K562 (cell line): ENCODE measurements around the gene RNF151. TPM values are rescaled to one million over a fixed set of nuclear protein-coding genes. Genes with fewer than 3 reads are reported as not detected.
A peak's percentile ranks its signal among the peaks of the same experiment; 100 is the strongest.

Source experiments
- CHD4 ChIP-seq: fragments of 200-600 bp; sonication (generic); IDR thresholded peaks from 3 replicates; pipeline ENCODE4 v1.6.1; 2012; ENCODE audit warnings: low read depth, mild to moderate bottlenecking, mixed read lengths, low read length, inconsistent platforms; ENCODE audit not compliant: insufficient read depth, insufficient replicate concordance, poor library complexity, severe bottlenecking
- DNMT1 ChIP-seq: fragments of 450-650 bp; IDR thresholded peaks from 2 replicates; pipeline ENCODE4 v1.6.1; 2016; ENCODE audit warnings: antibody characterized with exemption, mild to moderate bottlenecking
- ELF1 ChIP-seq: fragments of 200-800 bp; sonication (Bioruptor generic); IDR thresholded peaks from 2 replicates; pipeline ENCODE4 v1.6.1; 2016; ENCODE audit warnings: missing genetic modification characterization, missing compliant biosample characterization
- ETS1 ChIP-seq: conservative IDR thresholded peaks from 2 replicates; pipeline ENCODE4 v1.6.1; 2011; ENCODE audit warnings: low read depth, mild to moderate bottlenecking, low read length; ENCODE audit not compliant: control insufficient read depth
- HNRNPK ChIP-seq: fragments of 200-400 bp; formaldehyde crosslinking; IDR thresholded peaks from one replicate; pipeline ENCODE4 v1.6.1; 2018; ENCODE audit warnings: mild to moderate bottlenecking, low read depth, low read length; ENCODE audit not compliant: poor library complexity, severe bottlenecking
- HNRNPUL1 ChIP-seq: fragments of 200-400 bp; formaldehyde crosslinking; IDR thresholded peaks from 2 replicates; pipeline ENCODE4 v1.6.1; 2017; ENCODE audit warnings: low read length
- MCM5 ChIP-seq: fragments of 450-650 bp; IDR thresholded peaks from 2 replicates; pipeline ENCODE4 v1.6.1; 2016; ENCODE audit warnings: low read depth
- NUFIP1 ChIP-seq: fragments of 450-650 bp; IDR thresholded peaks from 2 replicates; pipeline ENCODE4 v1.6.1; 2018; ENCODE audit not compliant: partially characterized antibody
- PBX2 ChIP-seq, 2 experiments: IDR thresholded peaks in 1 of 2; conservative IDR thresholded peaks in 1 of 2; 2 replicates each; pipeline ENCODE4 v1.6.1; 2016; ENCODE audit warnings: low read depth in 2 of 2, mild to moderate bottlenecking in 1 of 2, missing compliant biosample characterization in 1 of 2, missing genetic modification characterization in 1 of 2, moderate library complexity in 1 of 2
- PML ChIP-seq: IDR thresholded peaks from 2 replicates; pipeline ENCODE4 v1.6.1; 2012; ENCODE audit warnings: low read length, inconsistent platforms
- PTBP1 ChIP-seq: fragments of 200-400 bp; formaldehyde crosslinking; IDR thresholded peaks from 2 replicates; pipeline ENCODE4 v1.6.1; 2017; ENCODE audit warnings: low read depth, low read length
- SMAD3 ChIP-seq: fragments of 450-650 bp; formaldehyde crosslinking; conservative IDR thresholded peaks from 2 replicates; pipeline ENCODE4 v1.4.0; 2020; ENCODE audit warnings: mild to moderate bottlenecking
- SP1 ChIP-seq: sonication (generic); formaldehyde crosslinking; IDR thresholded peaks from 2 replicates; pipeline ENCODE4 v1.8.1; 2022; ENCODE audit warnings: mild to moderate bottlenecking, missing genetic modification reagents
- TSC22D4 ChIP-seq: fragments of 450-650 bp; IDR thresholded peaks from 2 replicates; pipeline ENCODE4 v1.6.1; 2016; ENCODE audit warnings: missing genetic modification characterization, missing biosample characterization, control low read depth
- ZBTB11 ChIP-seq, 3 experiments: fragments of 200-800 bp in 1 of 3; fragments of 250-450 bp in 1 of 3; fragments of 450-650 bp in 1 of 3; sonication (Bioruptor Pico) in 1 of 3; sonication (Bioruptor generic) in 1 of 3; formaldehyde crosslinking in 1 of 3; IDR thresholded peaks; 2 replicates each; pipeline versions ENCODE4 v1.6.1 to v1.8.0; 2016 to 2022; ENCODE audit warnings: mild to moderate bottlenecking in 2 of 3, missing genetic modification characterization in 2 of 3, missing compliant biosample characterization in 1 of 3, moderate library complexity in 1 of 3
- ZBTB26 ChIP-seq: fragments of 450-650 bp; formaldehyde crosslinking; IDR thresholded peaks from 2 replicates; pipeline ENCODE4 v1.4.0; 2022; ENCODE audit warnings: missing genetic modification characterization
- ZNF134 ChIP-seq: fragments of 250-450 bp; sonication (Bioruptor Pico); conservative IDR thresholded peaks from 2 replicates; pipeline ENCODE4 v1.4.0; 2020
- ZNF23 ChIP-seq: fragments of 250-450 bp; sonication (Bioruptor Pico); IDR thresholded peaks from 2 replicates; pipeline ENCODE4 v1.4.0; 2020; ENCODE audit warnings: mild to moderate bottlenecking
- polyA plus RNA-seq, 8 experiments: library from polyadenylated mRNA; depleted of rRNA in 4 of 8; stranded (reverse) in 5 of 8; unstranded in 3 of 8; fragments of >200 nt; fragmentation: Nextera tagmentation in 2 of 8; fragmentation: Illumina TruSeq in 1 of 8; extraction: Ambion mirVana in 2 of 8; extraction: Trizol in 1 of 8; gene quantifications; 2 replicates each; pipeline versions ENCODE4 v1.2.1 to v1.2.3, GENCODE V29; 2011 to 2014; ENCODE audit warnings: inconsistent platforms in 1 of 8, missing spikeins in 1 of 8
- total RNA-seq, 7 experiments: library from RNA; depleted of rRNA in 6 of 7; stranded (reverse); fragments of >200 nt in 6 of 7; fragmentation: Illumina TruSeq in 2 of 7; extraction: Trizol in 2 of 7; gene quantifications; 2 replicates each; pipeline versions ENCODE4 v1.2.1 to v1.2.3, GENCODE V29; 2011 to 2021; ENCODE audit warnings: low replicate concordance in 1 of 7

RNF151 gene
- total and polyA plus RNA-seq, 9 of the 15 experiments (the other 6 are each of a cell fraction or from before 2014, with no cell fraction given): not detected

- peak; percentile 86; the same call in 1 of the 2 replicates for TF ChIP-seq ZBTB26 (CRISPR knock-in tag)
- no peak for TF ChIP-seq DNMT1
- TF ChIP-seq HNRNPK: no peak
- peak; percentile 96 for TF ChIP-seq PML
- TF ChIP-seq MCM5: no peak
- TF ChIP-seq SP1 (CRISPR knock-in tag): peak; percentile 92
- TF ChIP-seq CHD4: no peak
- TF ChIP-seq TSC22D4: no peak
- TF ChIP-seq PTBP1: no peak
- peak in 1 of 3 experiments; percentile 57; a peak in 1 of 6 replicates for TF ChIP-seq ZBTB11 (CRISPR knock-in tag; IDR thresholded peaks at IDR 0.05)
- TF ChIP-seq SMAD3: peak; percentile 68; the same call in 1 of the 2 replicates
- TF ChIP-seq ELF1: peak; percentile 72
- no peak for TF ChIP-seq ZNF23 (CRISPR knock-in tag)
- TF ChIP-seq ETS1: peak; percentile 71
- no peak for TF ChIP-seq PBX2 (CRISPR knock-in tag; IDR thresholded peaks at IDR 0.05; ENCODE audit: low read depth)
- no peak for TF ChIP-seq PBX2 (tag; conservative IDR thresholded peaks at IDR 0.05; ENCODE audit: low read depth)
- no peak for TF ChIP-seq ZNF134
- no peak for TF ChIP-seq HNRNPUL1
- TF ChIP-seq NUFIP1: no peak
Observed at GRCh38 chr16:1964506-1965395, 1.9 kb upstream of the RNF151 start, which contains the start of gene RPS2 (continued).
